ENCODE results near the gene TTLL8.
A peak's percentile ranks its signal among the peaks of the same experiment; 100 is the strongest.

DNA sequence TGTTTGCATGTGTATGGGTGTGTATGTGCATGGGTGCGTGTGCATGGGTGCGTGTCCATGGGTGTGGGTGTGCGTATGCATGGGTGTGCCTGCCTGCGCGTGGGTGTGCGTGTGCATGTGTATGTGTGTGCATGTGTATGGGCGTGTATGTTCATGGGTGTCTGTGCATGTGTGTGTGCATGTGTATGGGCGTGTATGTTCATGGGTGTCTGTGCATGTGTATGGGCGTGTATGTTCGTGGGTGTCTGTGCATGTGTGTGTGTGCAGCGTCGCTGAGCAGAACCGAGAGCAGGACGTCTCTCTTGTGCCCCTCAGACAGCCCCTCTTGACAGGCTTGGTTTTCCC lies 59.4 kb downstream of the TTLL8 start:
- TF ChIP-seq ZNF221 (tag by site-specific recombination; IDR thresholded peaks at IDR 0.05; ENCODE audit: borderline replicate concordance) (no peak), ZFP69B (tag by site-specific recombination; IDR thresholded peaks at IDR 0.05) (no peak), ZBTB10 (tag by site-specific recombination; IDR thresholded peaks at IDR 0.05) (no peak), ZNF558 (tag by site-specific recombination; IDR thresholded peaks at IDR 0.05) (no peak), ZNF707 (tag by site-specific recombination; IDR thresholded peaks at IDR 0.05) (no peak), BCL11A (tag by site-specific recombination; IDR thresholded peaks at IDR 0.05; ENCODE audit: low read depth) (no peak), KLF8 (tag by site-specific recombination; IDR thresholded peaks at IDR 0.05) (no peak), YY1 (tag by site-specific recombination; IDR thresholded peaks at IDR 0.05) (no peak)
- TF ChIP-seq, protein P1, sequence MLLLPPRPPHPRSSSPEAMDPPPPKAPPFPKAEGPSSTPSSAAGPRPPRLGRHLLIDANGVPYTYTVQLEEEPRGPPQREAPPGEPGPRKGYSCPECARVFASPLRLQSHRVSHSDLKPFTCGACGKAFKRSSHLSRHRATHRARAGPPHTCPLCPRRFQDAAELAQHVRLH (tag by site-specific recombination; IDR thresholded peaks at IDR 0.05) = no peak
- TF ChIP-seq, protein P2, sequence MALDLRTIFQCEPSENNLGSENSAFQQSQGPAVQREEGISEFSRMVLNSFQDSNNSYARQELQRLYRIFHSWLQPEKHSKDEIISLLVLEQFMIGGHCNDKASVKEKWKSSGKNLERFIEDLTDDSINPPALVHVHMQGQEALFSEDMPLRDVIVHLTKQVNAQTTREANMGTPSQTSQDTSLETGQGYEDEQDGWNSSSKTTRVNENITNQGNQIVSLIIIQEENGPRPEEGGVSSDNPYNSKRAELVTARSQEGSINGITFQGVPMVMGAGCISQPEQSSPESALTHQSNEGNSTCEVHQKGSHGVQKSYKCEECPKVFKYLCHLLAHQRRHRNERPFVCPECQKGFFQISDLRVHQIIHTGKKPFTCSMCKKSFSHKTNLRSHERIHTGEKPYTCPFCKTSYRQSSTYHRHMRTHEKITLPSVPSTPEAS (tag by site-specific recombination; IDR thresholded peaks at IDR 0.05) = peak; percentile 91
- TF ChIP-seq, protein P3, sequence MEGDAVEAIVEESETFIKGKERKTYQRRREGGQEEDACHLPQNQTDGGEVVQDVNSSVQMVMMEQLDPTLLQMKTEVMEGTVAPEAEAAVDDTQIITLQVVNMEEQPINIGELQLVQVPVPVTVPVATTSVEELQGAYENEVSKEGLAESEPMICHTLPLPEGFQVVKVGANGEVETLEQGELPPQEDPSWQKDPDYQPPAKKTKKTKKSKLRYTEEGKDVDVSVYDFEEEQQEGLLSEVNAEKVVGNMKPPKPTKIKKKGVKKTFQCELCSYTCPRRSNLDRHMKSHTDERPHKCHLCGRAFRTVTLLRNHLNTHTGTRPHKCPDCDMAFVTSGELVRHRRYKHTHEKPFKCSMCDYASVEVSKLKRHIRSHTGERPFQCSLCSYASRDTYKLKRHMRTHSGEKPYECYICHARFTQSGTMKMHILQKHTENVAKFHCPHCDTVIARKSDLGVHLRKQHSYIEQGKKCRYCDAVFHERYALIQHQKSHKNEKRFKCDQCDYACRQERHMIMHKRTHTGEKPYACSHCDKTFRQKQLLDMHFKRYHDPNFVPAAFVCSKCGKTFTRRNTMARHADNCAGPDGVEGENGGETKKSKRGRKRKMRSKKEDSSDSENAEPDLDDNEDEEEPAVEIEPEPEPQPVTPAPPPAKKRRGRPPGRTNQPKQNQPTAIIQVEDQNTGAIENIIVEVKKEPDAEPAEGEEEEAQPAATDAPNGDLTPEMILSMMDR (tag by site-specific recombination; IDR thresholded peaks at IDR 0.05) = no peak
- TF ChIP-seq, protein P4, sequence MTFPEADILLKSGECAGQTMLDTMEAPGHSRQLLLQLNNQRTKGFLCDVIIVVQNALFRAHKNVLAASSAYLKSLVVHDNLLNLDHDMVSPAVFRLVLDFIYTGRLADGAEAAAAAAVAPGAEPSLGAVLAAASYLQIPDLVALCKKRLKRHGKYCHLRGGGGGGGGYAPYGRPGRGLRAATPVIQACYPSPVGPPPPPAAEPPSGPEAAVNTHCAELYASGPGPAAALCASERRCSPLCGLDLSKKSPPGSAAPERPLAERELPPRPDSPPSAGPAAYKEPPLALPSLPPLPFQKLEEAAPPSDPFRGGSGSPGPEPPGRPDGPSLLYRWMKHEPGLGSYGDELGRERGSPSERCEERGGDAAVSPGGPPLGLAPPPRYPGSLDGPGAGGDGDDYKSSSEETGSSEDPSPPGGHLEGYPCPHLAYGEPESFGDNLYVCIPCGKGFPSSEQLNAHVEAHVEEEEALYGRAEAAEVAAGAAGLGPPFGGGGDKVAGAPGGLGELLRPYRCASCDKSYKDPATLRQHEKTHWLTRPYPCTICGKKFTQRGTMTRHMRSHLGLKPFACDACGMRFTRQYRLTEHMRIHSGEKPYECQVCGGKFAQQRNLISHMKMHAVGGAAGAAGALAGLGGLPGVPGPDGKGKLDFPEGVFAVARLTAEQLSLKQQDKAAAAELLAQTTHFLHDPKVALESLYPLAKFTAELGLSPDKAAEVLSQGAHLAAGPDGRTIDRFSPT (tag by site-specific recombination; IDR thresholded peaks at IDR 0.05) = no peak

All from HEK293 (cell line).